Measurements from ENCODE around the gene ZNF613.

GRCh38 chr19:51926784-51927741 lies at the start of gene ZNF613:
- TF ChIP-seq CREB1 (CRISPR knock-in tag; IDR thresholded peaks at IDR 0.05; ENCODE audit: low read depth): peak; percentile 72
- no peak for TF ChIP-seq ZNF331 (CRISPR knock-in tag; IDR thresholded peaks at IDR 0.05; ENCODE audit: low read depth)
- no peak for TF ChIP-seq EZH2 (IDR thresholded peaks at IDR 0.05; ENCODE audit: low read depth, unreplicated experiment)
- TF ChIP-seq, protein P1, sequence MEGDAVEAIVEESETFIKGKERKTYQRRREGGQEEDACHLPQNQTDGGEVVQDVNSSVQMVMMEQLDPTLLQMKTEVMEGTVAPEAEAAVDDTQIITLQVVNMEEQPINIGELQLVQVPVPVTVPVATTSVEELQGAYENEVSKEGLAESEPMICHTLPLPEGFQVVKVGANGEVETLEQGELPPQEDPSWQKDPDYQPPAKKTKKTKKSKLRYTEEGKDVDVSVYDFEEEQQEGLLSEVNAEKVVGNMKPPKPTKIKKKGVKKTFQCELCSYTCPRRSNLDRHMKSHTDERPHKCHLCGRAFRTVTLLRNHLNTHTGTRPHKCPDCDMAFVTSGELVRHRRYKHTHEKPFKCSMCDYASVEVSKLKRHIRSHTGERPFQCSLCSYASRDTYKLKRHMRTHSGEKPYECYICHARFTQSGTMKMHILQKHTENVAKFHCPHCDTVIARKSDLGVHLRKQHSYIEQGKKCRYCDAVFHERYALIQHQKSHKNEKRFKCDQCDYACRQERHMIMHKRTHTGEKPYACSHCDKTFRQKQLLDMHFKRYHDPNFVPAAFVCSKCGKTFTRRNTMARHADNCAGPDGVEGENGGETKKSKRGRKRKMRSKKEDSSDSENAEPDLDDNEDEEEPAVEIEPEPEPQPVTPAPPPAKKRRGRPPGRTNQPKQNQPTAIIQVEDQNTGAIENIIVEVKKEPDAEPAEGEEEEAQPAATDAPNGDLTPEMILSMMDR (conservative IDR thresholded peaks at IDR 0.05; ENCODE audit: low read depth in 2 of 2): peak; percentile 24 to 44; a peak in 3 of 4 replicates
- TF ChIP-seq POLR2AphosphoS5 (IDR thresholded peaks at IDR 0.05; ENCODE audit: low read depth): peak; percentile 45
- TF ChIP-seq, protein P2, sequence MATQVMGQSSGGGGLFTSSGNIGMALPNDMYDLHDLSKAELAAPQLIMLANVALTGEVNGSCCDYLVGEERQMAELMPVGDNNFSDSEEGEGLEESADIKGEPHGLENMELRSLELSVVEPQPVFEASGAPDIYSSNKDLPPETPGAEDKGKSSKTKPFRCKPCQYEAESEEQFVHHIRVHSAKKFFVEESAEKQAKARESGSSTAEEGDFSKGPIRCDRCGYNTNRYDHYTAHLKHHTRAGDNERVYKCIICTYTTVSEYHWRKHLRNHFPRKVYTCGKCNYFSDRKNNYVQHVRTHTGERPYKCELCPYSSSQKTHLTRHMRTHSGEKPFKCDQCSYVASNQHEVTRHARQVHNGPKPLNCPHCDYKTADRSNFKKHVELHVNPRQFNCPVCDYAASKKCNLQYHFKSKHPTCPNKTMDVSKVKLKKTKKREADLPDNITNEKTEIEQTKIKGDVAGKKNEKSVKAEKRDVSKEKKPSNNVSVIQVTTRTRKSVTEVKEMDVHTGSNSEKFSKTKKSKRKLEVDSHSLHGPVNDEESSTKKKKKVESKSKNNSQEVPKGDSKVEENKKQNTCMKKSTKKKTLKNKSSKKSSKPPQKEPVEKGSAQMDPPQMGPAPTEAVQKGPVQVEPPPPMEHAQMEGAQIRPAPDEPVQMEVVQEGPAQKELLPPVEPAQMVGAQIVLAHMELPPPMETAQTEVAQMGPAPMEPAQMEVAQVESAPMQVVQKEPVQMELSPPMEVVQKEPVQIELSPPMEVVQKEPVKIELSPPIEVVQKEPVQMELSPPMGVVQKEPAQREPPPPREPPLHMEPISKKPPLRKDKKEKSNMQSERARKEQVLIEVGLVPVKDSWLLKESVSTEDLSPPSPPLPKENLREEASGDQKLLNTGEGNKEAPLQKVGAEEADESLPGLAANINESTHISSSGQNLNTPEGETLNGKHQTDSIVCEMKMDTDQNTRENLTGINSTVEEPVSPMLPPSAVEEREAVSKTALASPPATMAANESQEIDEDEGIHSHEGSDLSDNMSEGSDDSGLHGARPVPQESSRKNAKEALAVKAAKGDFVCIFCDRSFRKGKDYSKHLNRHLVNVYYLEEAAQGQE (IDR thresholded peaks at IDR 0.05; ENCODE audit: unreplicated experiment): no peak
- TF ChIP-seq EZH2phosphoT487 (IDR thresholded peaks at IDR 0.05; ENCODE audit: unreplicated experiment): no peak
- TF ChIP-seq, protein P3, sequence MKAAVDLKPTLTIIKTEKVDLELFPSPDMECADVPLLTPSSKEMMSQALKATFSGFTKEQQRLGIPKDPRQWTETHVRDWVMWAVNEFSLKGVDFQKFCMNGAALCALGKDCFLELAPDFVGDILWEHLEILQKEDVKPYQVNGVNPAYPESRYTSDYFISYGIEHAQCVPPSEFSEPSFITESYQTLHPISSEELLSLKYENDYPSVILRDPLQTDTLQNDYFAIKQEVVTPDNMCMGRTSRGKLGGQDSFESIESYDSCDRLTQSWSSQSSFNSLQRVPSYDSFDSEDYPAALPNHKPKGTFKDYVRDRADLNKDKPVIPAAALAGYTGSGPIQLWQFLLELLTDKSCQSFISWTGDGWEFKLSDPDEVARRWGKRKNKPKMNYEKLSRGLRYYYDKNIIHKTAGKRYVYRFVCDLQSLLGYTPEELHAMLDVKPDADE (IDR thresholded peaks at IDR 0.05): peak; percentile 75
